ENCODE results near the gene VEPH1.

VEPH1 gene

DNA sequence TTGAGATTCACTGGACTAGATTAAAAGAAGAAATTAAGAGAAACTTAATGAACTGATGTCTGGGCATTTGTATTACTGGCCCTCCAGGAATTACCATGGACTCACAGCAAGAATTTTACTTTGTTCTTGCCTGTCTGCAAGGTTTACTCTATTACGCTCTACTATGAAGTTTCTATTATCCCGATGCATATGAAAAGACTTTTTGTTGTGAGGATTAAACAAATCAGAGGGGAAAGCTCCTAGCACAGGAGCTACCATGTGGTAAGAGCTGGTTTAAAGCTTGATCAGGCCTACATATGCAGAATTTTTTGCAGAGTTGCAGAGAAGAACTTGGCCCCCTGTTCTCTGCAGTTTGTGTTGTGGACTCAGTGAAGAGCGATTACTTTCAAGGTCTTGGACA, 128.3 kb downstream of the VEPH1 start:
- Histone ChIP-seq H3K4me2 (ENCODE audit: low read depth, low read length, poor library complexity, severe bottlenecking) (no peak overlapping the region), H3F3A (ENCODE audit: insufficient read depth) (no peaks in the 10 kb centered on the region), H3K9me3 (ENCODE audit: insufficient read depth, low read length) (no peaks in the 10 kb centered on the region), H3K4me3 (ENCODE audit: insufficient read depth, low read length, poor library complexity, severe bottlenecking) (no peak overlapping the region), H3K27ac (ENCODE audit: low read depth, low read length) (no peak overlapping the region), H3K9me2 (replicated peaks; ENCODE audit: insufficient read depth, low read length) (no peaks in the 10 kb centered on the region), H3K79me2 (ENCODE audit: insufficient read depth, low read length) (no peaks in the 10 kb centered on the region), H3K9ac (ENCODE audit: low read length) (no peak overlapping the region), H3K27me3 (ENCODE audit: low read length) (no peaks in the 10 kb centered on the region), H4K20me1 (ENCODE audit: low read depth, low read length) (no peaks in the 10 kb centered on the region), H2AFZ (ENCODE audit: low read depth, low read length, severe bottlenecking) (no peak overlapping the region), H3K36me3 (ENCODE audit: low read length) (no peaks in the 10 kb centered on the region)
- no peak for TF ChIP-seq EZH2phosphoT487 (conservative IDR thresholded peaks at IDR 0.05; ENCODE audit: low read length)

DNA sequence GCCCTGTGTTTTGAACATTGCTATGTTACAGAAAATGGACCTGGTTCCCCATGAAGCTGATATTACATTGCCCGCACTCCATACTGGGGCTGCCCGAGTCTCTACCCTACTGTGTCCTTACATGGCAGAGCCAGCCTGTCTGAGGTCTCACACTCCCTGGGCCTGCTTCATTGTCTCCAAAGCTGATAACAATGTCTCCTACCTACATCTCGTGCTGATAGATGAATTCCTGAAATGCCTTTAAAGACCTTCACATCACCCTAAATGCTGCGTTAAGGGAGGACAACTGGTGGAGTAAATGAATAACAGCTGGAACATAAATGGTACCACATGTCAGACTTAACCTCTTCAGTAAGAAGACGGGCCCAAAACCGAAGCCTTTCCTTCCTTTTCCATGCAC, 129.4 kb downstream of the VEPH1 start:
- no peaks in the 10 kb centered on the region for H3K79me2 ChIP-seq (ENCODE audit: insufficient read depth, low read length)
- H3K27me3 ChIP-seq (ENCODE audit: low read length): no peaks in the 10 kb centered on the region
- TF ChIP-seq EZH2phosphoT487 (conservative IDR thresholded peaks at IDR 0.05; ENCODE audit: low read length): no peak
- TF ChIP-seq, protein P1, sequence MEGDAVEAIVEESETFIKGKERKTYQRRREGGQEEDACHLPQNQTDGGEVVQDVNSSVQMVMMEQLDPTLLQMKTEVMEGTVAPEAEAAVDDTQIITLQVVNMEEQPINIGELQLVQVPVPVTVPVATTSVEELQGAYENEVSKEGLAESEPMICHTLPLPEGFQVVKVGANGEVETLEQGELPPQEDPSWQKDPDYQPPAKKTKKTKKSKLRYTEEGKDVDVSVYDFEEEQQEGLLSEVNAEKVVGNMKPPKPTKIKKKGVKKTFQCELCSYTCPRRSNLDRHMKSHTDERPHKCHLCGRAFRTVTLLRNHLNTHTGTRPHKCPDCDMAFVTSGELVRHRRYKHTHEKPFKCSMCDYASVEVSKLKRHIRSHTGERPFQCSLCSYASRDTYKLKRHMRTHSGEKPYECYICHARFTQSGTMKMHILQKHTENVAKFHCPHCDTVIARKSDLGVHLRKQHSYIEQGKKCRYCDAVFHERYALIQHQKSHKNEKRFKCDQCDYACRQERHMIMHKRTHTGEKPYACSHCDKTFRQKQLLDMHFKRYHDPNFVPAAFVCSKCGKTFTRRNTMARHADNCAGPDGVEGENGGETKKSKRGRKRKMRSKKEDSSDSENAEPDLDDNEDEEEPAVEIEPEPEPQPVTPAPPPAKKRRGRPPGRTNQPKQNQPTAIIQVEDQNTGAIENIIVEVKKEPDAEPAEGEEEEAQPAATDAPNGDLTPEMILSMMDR (IDR thresholded peaks at IDR 0.05; ENCODE audit: insufficient read depth, low read length, poor library complexity, severe bottlenecking): no peak
- H3K9me3 ChIP-seq (ENCODE audit: insufficient read depth, low read length): no peaks in the 10 kb centered on the region
- H3K36me3 ChIP-seq (ENCODE audit: low read length): no peaks in the 10 kb centered on the region
- H3F3A ChIP-seq (ENCODE audit: insufficient read depth): no peaks in the 10 kb centered on the region
- H3K9ac ChIP-seq (ENCODE audit: low read length): no peak overlapping the region
- no peak overlapping the region for H3K4me2 ChIP-seq (ENCODE audit: low read depth, low read length, poor library complexity, severe bottlenecking)
- no peaks in the 10 kb centered on the region for H3K9me2 ChIP-seq (replicated peaks; ENCODE audit: insufficient read depth, low read length)
- no peak overlapping the region for H3K27ac ChIP-seq (ENCODE audit: low read depth, low read length)
- no peak overlapping the region for H3K4me3 ChIP-seq (ENCODE audit: insufficient read depth, low read length, poor library complexity, severe bottlenecking)
- no peaks in the 10 kb centered on the region for H4K20me1 ChIP-seq (ENCODE audit: low read depth, low read length)
- no peak overlapping the region for H2AFZ ChIP-seq (ENCODE audit: low read depth, low read length, severe bottlenecking)

DNA sequence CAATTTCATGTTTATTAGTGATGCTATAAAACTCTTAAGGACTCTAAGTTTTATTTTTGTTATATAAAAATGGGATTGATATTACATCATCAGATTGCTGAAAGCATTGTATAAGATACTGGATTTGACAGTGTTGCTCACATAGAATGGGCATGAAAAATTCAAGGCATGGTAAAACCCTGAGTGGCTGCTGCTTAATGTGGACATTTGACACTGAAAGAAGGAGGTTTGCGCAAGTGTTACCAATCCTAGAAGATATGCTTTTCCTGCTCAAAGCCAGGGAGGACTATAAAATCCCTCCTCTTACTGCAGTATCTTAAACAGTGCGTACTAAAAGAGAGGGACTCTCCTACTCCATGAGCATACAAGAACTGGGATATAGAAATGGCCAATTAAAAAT, 132.3 kb downstream of the VEPH1 start:
- TF ChIP-seq EZH2phosphoT487 (conservative IDR thresholded peaks at IDR 0.05; ENCODE audit: low read length): no peak
- TF ChIP-seq, protein P1 (IDR thresholded peaks at IDR 0.05; ENCODE audit: insufficient read depth, low read length, poor library complexity, severe bottlenecking): no peak
- Histone ChIP-seq H3K4me2 (ENCODE audit: low read depth, low read length, poor library complexity, severe bottlenecking) (no peak overlapping the region), H3K27ac (ENCODE audit: low read depth, low read length) (no peak overlapping the region), H3K79me2 (ENCODE audit: insufficient read depth, low read length) (no peaks in the 10 kb centered on the region), H3K36me3 (ENCODE audit: low read length) (no peaks in the 10 kb centered on the region), H2AFZ (ENCODE audit: low read depth, low read length, severe bottlenecking) (no peak overlapping the region), H4K20me1 (ENCODE audit: low read depth, low read length) (no peaks in the 10 kb centered on the region), H3K4me3 (ENCODE audit: insufficient read depth, low read length, poor library complexity, severe bottlenecking) (no peak overlapping the region), H3K9ac (ENCODE audit: low read length) (no peak overlapping the region), H3F3A (ENCODE audit: insufficient read depth) (no peaks in the 10 kb centered on the region), H3K9me2 (replicated peaks; ENCODE audit: insufficient read depth, low read length) (no peaks in the 10 kb centered on the region), H3K9me3 (ENCODE audit: insufficient read depth, low read length) (no peaks in the 10 kb centered on the region), H3K27me3 (ENCODE audit: low read length) (no peaks in the 10 kb centered on the region)

DNA sequence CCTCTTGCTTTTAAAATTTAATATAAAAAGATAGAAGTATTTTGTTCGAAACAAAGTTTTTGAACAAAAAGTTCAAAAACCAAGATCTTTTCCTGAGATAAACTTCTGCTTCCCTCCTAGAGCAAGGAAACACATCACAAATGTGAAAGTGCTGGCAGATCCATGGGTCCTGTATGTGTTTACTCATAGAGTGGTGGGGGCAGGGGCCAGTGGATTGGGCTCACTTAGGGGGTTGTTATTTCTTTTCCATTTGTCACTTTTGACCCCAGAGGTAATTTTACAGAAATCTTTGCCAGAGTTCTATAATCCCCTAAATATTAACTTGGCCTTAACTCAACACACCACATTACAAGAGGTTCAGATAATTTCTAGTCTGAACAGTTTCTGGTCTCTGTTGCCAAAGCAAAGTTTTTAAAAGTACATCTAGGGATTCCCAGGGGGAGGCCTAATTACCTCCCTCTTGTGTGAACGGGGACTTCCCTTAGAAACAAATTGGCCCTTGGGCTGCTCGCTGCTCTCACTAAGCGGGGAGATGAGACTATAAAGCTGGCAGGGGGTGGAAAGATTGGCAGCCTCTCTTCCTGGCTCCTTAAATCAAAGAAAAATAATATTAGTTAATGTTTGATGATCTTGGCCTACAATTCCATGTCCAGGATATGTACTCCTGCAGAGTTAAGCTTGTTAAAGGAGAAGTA, 133.3 kb downstream of the VEPH1 start:
- H3K9me2 ChIP-seq (replicated peaks; ENCODE audit: insufficient read depth, low read length): no peaks in the 10 kb centered on the region
- no peaks in the 10 kb centered on the region for H4K20me1 ChIP-seq (ENCODE audit: low read depth, low read length)
- H3K27me3 ChIP-seq (ENCODE audit: low read length): no peaks in the 10 kb centered on the region
- no peaks in the 10 kb centered on the region for H3K79me2 ChIP-seq (ENCODE audit: insufficient read depth, low read length)
- no peak overlapping the region for H3K4me3 ChIP-seq (ENCODE audit: insufficient read depth, low read length, poor library complexity, severe bottlenecking)
- no peak overlapping the region for H2AFZ ChIP-seq (ENCODE audit: low read depth, low read length, severe bottlenecking)
- H3K36me3 ChIP-seq (ENCODE audit: low read length): no peaks in the 10 kb centered on the region
- H3K9me3 ChIP-seq (ENCODE audit: insufficient read depth, low read length): no peaks in the 10 kb centered on the region
- H3K9ac ChIP-seq (ENCODE audit: low read length): no peak overlapping the region
- no peaks in the 10 kb centered on the region for H3F3A ChIP-seq (ENCODE audit: insufficient read depth)
- no peak overlapping the region for H3K4me2 ChIP-seq (ENCODE audit: low read depth, low read length, poor library complexity, severe bottlenecking)
- TF ChIP-seq EZH2phosphoT487 (conservative IDR thresholded peaks at IDR 0.05; ENCODE audit: low read length): no peak
- TF ChIP-seq, protein P1 (IDR thresholded peaks at IDR 0.05; ENCODE audit: insufficient read depth, low read length, poor library complexity, severe bottlenecking): no peak
- H3K27ac ChIP-seq (ENCODE audit: low read depth, low read length): no peak overlapping the region

Data from SU-DHL-6 (cell line).